SJSA1 (cell line): ENCODE data around the gene SNX22. TPM values are rescaled to one million over a fixed set of nuclear protein-coding genes. Genes with fewer than 3 reads are reported as not detected.

ENCODE experiments used
- DNase-seq, 2 experiments: peaks; one replicate each; pipeline ENCODE4 v3.0.0-alpha.2; 2015 to 2020; ENCODE audit warnings: low spot score in 2 of 2, low read depth in 1 of 2
- H3K27ac ChIP-seq: fragments of 250-450 bp; sonication (Bioruptor Pico); 2 replicates; pipeline ENCODE4 v1.5.1; 2020; ENCODE audit warnings: mild to moderate bottlenecking, moderate library complexity
- H3K27me3 ChIP-seq: fragments of 250-450 bp; sonication (Bioruptor Pico); replicated peaks from 2 replicates; pipeline ENCODE4 v1.5.1; 2020; ENCODE audit warnings: mild to moderate bottlenecking, moderate library complexity
- H3K36me3 ChIP-seq: fragments of 250-450 bp; sonication (Bioruptor Pico); 2 replicates; pipeline ENCODE4 v1.5.1; 2020; ENCODE audit warnings: mild to moderate bottlenecking
- H3K4me1 ChIP-seq: fragments of 250-450 bp; sonication (Bioruptor Pico); replicated peaks from 2 replicates; pipeline ENCODE4 v1.6.1; 2021; ENCODE audit warnings: mild to moderate bottlenecking
- H3K4me3 ChIP-seq: fragments of 250-450 bp; sonication (Bioruptor Pico); 2 replicates; pipeline ENCODE4 v1.5.1; 2020; ENCODE audit warnings: mild to moderate bottlenecking
- H3K9me3 ChIP-seq: fragments of 250-450 bp; sonication (Bioruptor Pico); replicated peaks from 2 replicates; pipeline ENCODE4 v1.5.1; 2020; ENCODE audit warnings: mild to moderate bottlenecking
- total RNA-seq: library from RNA; depleted of rRNA; stranded (reverse); fragments of >200 nt; shearing (Covaris generic); gene quantifications from 2 replicates; pipeline ENCODE4 v1.2.3, GENCODE V29; 2014

Gene SNX22
- total RNA-seq, 1 experiment from 2014 or later, result 0.05 TPM

DNA sequence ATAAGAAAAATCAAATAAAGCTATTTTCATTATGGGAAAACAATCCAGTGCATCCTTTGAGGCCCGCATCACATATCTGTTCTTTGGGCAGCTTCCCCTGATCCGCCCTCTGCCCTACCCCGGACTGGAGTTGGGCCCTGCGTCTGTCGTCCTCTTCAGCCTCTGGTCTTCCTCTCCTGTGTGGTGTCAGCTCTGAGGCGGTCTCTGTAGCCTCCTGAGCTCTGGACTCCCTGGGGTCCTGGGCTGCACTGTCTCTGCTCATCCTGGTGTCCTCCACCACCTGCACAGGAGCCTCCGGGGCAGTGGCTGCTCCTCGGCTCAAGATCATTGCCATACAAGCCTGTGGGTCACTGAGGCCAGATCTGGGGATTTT is 7.4 kb upstream of the SNX22 start:
- Histone ChIP-seq H3K4me3 (no peak overlapping the region), H3K4me1 (peaks cover 7% of the 10 kb centered on the region), H3K27me3 (no peaks in the 10 kb centered on the region), H3K36me3 (peaks cover 39% of the 10 kb centered on the region), H3K27ac (no peak overlapping the region), H3K9me3 (no peaks in the 10 kb centered on the region)
- no peak for DNase-seq

DNA sequence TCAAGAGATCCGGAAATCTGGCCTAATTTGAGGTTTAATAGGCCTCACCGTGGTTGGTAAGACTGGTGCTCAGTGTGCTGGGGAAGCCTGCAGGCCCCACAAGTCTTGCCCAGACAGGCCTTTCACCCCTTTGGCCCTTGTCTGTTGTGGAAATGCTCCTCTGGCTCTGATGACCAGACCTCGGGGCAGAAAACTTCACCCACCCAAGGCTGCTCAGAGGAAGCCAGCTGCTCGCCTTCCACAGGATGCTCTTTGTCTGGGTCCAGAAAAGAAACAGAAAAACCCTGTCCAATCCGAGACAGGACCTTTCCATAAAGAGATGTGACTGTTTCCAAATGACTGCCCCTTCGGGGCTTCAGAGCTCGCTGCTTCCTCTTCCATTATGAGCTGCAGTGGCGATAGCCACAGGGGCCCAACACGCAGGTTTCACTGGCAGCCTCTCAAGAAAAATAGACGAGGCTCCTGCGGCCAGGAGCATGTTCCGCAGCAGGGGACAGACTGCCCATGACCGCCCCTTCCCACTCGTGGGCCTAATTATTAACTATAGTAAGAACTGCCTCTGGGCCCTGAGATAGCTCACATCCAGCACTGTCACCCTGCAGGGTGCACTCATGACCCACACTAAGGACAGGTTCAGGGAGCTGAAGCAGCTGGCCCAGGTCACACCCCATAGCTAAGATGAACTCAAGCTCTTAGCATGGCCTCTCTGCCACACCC is 6.8 kb upstream of the SNX22 start:
- Histone ChIP-seq H3K27me3 (no peaks in the 10 kb centered on the region), H3K4me1 (peaks cover 7% of the 10 kb centered on the region), H3K27ac (no peak overlapping the region), H3K4me3 (no peak overlapping the region), H3K36me3 (peaks cover 39% of the 10 kb centered on the region), H3K9me3 (no peaks in the 10 kb centered on the region)
- DNase-seq, result no peak

GRCh38 chr15:64146041-64146440 is 5.5 kb upstream of the SNX22 start:
- no peaks in the 10 kb centered on the region for H3K9me3 ChIP-seq
- no peak for DNase-seq
- peaks cover 30% of the 10 kb centered on the region for H3K36me3 ChIP-seq
- no peak overlapping the region for H3K27ac ChIP-seq
- no peak overlapping the region for H3K4me3 ChIP-seq
- no peaks in the 10 kb centered on the region for H3K27me3 ChIP-seq
- H3K4me1 ChIP-seq, result peaks cover 9% of the 10 kb centered on the region

- Histone ChIP-seq H3K27ac (no peak overlapping the region), H3K9me3 (no peaks in the 10 kb centered on the region), H3K4me3 (no peak overlapping the region), H3K27me3 (no peaks in the 10 kb centered on the region), H3K4me1 (peaks cover 11% of the 10 kb centered on the region), H3K36me3 (peaks cover 25% of the 10 kb centered on the region)
- DNase-seq, result no peak
Observed at GRCh38 chr15:64146520-64146884, 5.0 kb upstream of the SNX22 start.

DNA sequence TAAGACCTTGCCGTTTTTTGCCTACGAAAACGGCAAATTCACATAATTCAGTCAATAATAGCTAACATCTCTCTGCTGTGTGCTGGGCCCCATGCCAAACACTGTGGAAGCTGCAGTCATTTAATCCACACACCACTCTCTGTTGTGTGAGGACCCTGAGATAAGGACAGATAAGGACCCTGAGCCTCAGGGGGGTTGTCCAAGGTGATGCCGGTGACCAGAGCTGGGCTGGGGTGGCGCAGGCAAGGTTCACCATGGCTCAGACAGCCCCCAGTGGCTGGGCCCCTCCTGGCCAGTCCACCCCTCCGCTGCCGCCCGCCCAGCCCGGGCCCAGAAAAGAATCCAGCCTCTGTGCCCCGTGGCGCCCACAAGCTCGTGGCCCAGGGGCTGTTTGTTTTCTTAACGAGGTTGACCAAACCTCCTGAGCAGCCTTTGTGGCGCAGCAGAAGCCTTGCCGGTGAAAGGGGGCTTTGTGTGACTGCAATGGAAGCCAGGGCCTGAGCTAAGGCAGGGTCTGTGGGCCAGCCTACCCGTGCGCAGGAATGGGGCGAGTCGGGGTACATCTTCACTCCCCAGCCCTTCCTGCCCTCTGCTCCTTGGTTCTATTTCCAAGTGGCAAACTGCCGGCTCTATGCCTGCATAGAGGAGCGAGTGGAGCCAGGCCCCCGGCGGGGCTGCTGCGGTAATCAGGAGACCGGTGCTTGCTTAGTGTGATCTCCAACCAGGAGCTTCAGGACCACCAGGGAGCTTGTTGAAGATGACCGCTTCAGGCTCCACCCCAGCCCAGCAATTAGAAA is 4.4 kb upstream of the SNX22 start:
- H3K36me3 ChIP-seq, result peaks cover 21% of the 10 kb centered on the region; the same call in 1 of the 2 replicates
- no peaks in the 10 kb centered on the region for H3K9me3 ChIP-seq
- H3K4me1 ChIP-seq, result peaks cover 17% of the 10 kb centered on the region
- no peak overlapping the region for H3K27ac ChIP-seq
- no peak for DNase-seq
- peaks cover 5% of the 10 kb centered on the region for H3K27me3 ChIP-seq
- no peak overlapping the region for H3K4me3 ChIP-seq

DNA sequence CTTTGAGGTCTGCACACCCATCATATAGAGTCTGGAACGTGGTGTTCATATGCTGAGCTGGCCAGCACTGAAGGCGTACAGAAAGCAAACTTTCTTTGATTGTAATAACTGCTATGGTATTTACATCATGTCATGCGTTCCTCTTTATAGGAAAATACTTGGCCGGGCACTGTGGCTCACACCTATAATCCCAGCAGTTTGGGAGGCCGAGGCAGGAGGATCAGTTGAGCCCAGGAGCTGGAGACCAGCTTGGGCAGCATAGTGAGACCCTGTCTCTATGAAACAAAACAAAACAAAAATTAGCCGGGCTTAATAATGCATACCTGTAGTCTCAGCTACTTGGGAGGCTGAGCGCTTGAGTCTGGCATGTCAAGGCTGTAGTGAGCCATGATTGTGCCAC is 3.4 kb upstream of the SNX22 start:
- peaks cover 20% of the 10 kb centered on the region for H3K4me1 ChIP-seq
- H3K4me3 ChIP-seq, result no peak overlapping the region
- peaks cover 16% of the 10 kb centered on the region; the same call in 1 of the 2 replicates for H3K36me3 ChIP-seq
- H3K27me3 ChIP-seq, result peaks cover 14% of the 10 kb centered on the region
- DNase-seq, result no peak
- no peaks in the 10 kb centered on the region for H3K9me3 ChIP-seq
- no peak overlapping the region for H3K27ac ChIP-seq

- H3K9me3 ChIP-seq, result no peaks in the 10 kb centered on the region
- H3K27me3 ChIP-seq, result peaks cover 14% of the 10 kb centered on the region
- DNase-seq, result no peak
- no peak overlapping the region for H3K27ac ChIP-seq
- peaks cover 20% of the 10 kb centered on the region for H3K4me1 ChIP-seq
- H3K4me3 ChIP-seq, result no peak overlapping the region
- peaks cover 12% of the 10 kb centered on the region; the same call in 1 of the 2 replicates for H3K36me3 ChIP-seq
Observed at GRCh38 chr15:64148581-64148980, 3.0 kb upstream of the SNX22 start.

DNA sequence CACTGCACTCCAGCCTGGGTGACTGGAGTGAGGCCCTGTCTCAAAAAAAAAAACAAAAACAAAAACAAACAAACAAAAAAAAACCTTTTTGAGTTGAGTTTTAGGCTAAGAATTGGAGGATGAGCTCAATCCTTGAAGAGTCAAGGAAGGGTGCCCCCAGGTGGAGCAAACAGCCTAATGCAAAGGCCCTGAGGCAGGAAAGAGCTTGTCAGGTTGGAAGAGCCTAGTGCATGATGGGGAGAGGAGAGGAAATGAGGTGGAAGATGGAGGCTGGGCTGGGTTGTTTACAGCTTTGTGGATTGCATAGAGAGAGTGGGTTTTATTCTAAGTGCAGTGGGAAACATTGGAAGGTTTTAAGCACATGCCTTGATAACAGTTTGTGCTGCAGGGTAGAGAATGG is 2.1 kb upstream of the SNX22 start:
- Histone ChIP-seq H3K4me3 (no peak overlapping the region), H3K4me1 (peaks cover 20% of the 10 kb centered on the region), H3K27me3 (peaks cover 14% of the 10 kb centered on the region), H3K27ac (no peak overlapping the region), H3K9me3 (no peaks in the 10 kb centered on the region), H3K36me3 (peaks cover 11% of the 10 kb centered on the region)
- DNase-seq, result no peak

DNA sequence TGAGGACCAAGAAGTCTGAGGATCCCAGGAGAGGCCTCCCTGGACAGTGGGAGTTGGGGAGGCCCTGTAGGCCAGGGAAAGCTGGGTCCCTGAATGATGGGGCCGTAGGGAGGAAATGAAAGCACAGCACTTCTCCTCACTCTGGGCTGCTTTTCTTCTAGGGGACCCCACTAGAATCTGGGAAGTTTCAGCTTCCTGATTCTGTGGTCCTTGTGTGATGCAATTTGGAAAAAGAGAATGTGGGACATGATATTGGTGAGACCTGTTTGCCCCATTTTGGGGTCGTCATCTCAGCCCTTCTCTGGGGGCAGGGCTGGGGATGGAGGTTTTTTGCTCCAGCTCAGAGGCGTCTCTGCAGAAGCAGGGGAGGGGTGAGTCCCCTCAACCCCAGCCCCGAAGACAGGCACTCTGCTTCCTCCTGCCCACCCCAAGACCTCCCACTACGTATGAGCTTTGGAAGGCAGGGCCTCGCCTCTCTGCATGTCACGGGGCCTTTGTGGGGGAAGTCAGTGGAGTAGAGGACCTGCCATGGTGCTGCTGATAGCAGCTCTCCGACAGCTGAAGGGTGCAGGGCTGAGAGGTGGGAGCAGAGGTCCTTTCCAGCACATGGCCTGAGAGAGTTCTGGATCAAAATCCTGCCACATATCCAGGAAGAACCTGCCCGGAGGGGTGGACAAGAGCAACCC is 1.5 kb upstream of the SNX22 start:
- peaks cover 10% of the 10 kb centered on the region for H3K36me3 ChIP-seq
- DNase-seq, result no peak
- no peak overlapping the region for H3K4me3 ChIP-seq
- H3K27me3 ChIP-seq, result peaks cover 14% of the 10 kb centered on the region
- H3K27ac ChIP-seq, result no peak overlapping the region
- peaks cover 20% of the 10 kb centered on the region for H3K4me1 ChIP-seq
- no peaks in the 10 kb centered on the region for H3K9me3 ChIP-seq

DNA sequence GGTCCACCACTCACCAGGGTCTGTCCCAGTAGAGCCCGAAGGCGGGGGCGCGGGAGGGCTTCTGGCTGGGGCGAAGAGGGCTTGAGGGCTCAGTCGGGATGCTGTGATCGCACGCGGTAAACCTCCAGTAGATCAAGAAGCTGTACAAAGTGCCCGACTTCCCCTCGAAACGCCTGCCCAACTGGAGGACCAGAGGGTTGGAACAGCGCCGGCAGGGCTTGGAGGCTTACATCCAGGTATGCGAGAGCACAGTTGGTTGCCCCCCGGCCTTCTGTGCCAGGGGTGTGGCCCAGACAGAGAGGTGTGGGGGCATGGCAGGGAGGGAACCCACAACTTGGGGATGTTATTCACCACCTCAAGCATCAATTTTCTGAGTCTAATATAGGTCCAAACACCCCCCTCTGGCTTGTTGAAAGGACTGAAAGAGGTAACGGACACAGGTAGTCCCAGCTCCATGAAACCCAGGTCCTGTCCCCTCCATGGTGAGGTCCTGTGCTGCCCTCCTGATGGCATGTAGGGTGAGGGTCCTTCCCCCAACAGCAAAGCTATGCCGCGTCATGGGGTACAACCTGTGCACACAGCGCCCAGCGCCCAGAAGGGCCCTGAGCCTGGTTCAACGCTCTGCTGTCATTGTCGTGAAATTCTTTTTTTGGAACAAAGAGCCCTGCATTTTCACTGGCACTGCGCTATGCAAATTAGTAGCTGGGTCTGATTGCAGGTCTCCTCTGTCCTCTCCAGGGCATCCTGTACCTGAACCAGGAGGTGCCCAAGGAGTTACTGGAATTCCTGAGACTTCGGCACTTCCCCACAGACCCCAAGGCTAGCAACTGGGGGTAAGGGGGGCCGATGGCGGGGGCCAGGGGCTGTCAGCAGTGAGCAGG is 1.2 kb downstream of the SNX22 start:
- no peak for DNase-seq
- Histone ChIP-seq H3K9me3 (no peaks in the 10 kb centered on the region), H3K27ac (no peak overlapping the region), H3K4me1 (peaks cover 12% of the 10 kb centered on the region), H3K27me3 (peaks cover 14% of the 10 kb centered on the region), H3K4me3 (no peak overlapping the region), H3K36me3 (peaks cover 35% of the 10 kb centered on the region)

GRCh38 chr15:64153480-64154367 is 2.2 kb downstream of the SNX22 start:
- Histone ChIP-seq H3K36me3 (peaks cover 45% of the 10 kb centered on the region), H3K4me1 (peaks cover 12% of the 10 kb centered on the region), H3K4me3 (no peak overlapping the region), H3K9me3 (no peaks in the 10 kb centered on the region), H3K27me3 (peaks cover 14% of the 10 kb centered on the region), H3K27ac (no peak overlapping the region)
- DNase-seq, result peak; percentile 76 to 90

- no peak overlapping the region for H3K4me3 ChIP-seq
- no peak overlapping the region for H3K27ac ChIP-seq
- no peaks in the 10 kb centered on the region for H3K9me3 ChIP-seq
- peaks cover 68% of the 10 kb centered on the region for H3K36me3 ChIP-seq
- no peak for DNase-seq
- peaks cover 11% of the 10 kb centered on the region for H3K4me1 ChIP-seq
- peaks cover 14% of the 10 kb centered on the region for H3K27me3 ChIP-seq
Observed at GRCh38 chr15:64155802-64156651, 4.5 kb downstream of the SNX22 start.
